Activated CD4-positive, alpha-beta T cell treated with anti-CD3 and anti-CD28 coated beads, Interleukin-2, amount 50 U/mL, for 24 hours (primary cell): Measurements from ENCODE around the gene MGST1.

Source experiments
- DNase-seq, 2 donors: peaks; one replicate each; pipeline ENCODE4 v3.0.0-alpha.2; 2020; ENCODE audit warnings: low read depth in 1 of 2, low spot score in 1 of 2

The MGST1 gene

DNA sequence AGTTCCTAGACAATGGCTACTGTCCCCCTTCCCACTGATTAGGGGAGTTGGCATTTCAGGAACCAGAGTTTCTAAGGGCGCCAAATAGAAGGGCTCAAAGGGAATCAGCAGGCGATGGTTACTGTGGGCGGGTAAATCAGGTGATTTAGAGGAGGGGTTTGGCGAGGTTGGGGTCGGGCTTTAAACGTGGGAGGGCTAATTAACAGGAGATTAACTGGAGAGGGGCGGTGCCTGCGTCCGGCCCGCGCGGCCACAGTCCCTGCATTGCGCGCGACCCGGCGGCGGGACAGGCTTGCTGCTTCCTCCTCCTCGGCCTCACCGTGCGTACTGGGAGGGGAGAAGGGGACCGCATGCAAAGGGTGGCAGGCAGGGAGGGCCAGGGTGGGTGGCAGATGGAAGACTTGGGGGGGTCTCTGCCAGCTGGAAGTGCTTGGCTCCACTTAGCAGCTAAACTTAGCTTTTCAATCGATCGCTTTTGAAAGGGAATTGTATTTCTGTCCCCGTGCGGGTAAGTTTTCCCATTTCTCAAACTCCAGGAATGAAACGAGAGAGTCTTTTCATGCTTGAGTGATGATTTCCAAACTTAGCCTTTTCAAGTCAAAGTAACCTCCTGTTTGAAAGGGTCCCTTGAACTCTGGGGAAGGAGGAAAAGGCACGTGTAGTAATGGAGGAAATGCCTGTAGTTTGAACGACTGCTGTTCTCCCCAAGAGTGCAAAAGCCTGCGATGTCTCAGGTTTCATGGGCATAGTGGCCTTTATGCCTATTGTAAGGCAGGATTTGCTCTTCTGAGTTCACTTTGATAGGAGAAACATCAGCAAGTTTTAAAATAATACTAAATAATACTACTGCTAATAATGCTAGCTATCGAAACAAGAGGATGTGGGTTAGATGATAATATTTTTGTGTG is at the start of gene MGST1:
Gene MGST1, plus strand, starts transcription at position 255 of the 908 bp plus-strand sequence. CDS start 6,608 bp downstream, outside the sequence.
- DNase-seq: no peak

DNA sequence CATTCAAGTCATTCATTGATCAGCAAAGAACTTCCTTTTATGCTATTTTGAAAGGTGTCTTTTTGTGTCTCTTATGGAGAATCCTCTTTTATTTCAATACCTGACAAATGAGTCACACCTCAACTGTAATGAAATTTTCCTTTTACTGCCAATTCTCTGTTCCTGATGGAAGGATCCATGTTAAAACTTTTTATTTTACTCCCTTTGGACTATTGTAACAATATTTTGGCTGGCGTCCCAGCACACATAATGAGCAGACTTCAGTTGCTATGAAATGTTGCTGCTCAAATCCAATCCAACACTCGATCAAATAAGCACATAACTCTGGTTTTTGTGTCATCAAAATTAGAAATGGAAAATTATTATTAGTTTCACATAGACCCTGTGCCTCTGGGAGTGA is 48.0 kb upstream of the MGST1 start:
- DNase-seq: no peak

GRCh38 chr12:16300122-16300521 is 47.3 kb upstream of the MGST1 start:
- no peak for DNase-seq

DNA sequence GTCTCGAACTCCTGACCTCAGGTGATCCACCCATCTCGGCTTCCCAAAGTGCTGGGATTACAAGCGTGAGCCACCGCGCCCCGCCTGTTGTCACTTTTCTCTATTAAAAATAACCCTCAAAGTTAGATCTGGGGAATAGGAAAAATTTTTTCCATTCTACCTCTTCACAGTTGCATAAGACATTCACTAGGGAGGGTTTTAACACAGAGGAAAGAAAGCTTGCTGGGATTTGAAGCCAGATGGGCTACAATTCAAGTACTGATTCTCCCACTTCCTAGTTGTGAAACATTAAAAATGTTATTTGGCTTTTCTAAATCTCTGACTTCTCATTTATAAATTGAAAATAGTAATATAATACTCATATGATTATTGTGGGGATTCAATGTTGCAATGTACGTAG is 46.7 kb upstream of the MGST1 start:
- no peak for DNase-seq

GRCh38 chr12:16303939-16304338 is 43.5 kb upstream of the MGST1 start:
- no peak for DNase-seq

GRCh38 chr12:16307856-16308475 is 39.5 kb upstream of the MGST1 start:
- DNase-seq: no peak

DNA sequence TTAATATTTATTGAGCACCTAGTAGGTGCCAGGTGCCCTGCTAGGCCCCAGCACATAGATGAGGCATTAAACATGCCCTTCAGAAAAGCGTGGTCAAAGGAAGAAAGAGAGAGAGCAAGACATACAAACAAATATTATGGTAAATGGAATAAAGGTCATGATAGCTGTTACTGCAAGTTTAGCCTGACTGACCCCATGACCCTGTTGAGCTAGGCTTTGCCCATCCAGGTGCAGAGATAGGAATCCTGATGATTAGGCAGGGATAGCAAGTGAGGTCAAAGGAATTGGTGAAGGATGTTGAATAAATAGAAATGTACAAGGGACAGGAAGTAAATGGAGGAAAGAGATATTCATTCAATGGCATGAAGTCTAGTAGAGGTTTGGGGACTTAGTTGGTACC is 36.5 kb upstream of the MGST1 start:
- no peak for DNase-seq

GRCh38 chr12:16323010-16323409 is 24.4 kb upstream of the MGST1 start:
- DNase-seq: no peak

GRCh38 chr12:16323638-16324037 is 23.8 kb upstream of the MGST1 start:
- no peak for DNase-seq

DNA sequence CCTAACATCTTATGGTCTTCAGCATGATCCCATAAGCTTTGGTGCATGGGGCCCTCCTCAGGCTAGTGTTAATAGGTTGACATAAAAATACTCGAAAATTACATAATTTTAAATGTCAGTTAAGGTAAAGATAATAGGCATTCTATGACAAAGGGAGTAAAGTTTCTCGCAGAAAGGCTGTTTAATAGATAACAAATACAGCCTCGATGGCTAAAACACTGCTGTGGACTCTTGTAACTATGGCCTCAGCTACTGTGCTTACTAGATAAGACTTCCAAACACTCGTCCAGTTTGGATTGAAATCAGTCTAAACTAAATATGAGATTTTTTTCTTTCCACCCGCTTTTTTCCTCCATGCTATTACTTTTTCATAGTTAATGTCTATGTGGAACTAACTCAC is 23.2 kb upstream of the MGST1 start:
- DNase-seq: no peak

- DNase-seq: no peak
These were observed 22.7 kb upstream of the MGST1 start for GRCh38 chr12:16324772-16325171.

DNA sequence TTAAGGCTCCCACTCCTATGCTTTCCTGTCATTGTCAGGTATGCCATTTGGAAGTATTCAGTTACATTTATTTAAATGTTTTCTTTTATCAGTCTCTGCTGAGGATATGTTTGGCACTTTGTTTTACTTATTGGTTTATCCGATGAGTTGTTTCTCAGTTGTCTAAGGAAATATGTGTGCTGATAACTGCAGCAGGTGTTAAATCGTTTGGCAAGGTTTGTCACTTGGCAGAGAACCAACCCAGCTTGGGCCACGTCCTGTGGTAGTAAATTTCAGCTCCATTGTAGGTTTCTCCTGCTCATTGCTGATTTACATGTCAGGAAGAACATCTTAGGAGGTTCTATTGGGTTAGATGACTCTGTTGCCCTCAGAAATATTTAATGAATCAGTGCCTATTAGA is 22.0 kb upstream of the MGST1 start:
- DNase-seq: no peak

GRCh38 chr12:16327963-16328362 is 19.5 kb upstream of the MGST1 start:
- no peak for DNase-seq

GRCh38 chr12:16329594-16329993 is 17.9 kb upstream of the MGST1 start:
- DNase-seq: no peak

DNA sequence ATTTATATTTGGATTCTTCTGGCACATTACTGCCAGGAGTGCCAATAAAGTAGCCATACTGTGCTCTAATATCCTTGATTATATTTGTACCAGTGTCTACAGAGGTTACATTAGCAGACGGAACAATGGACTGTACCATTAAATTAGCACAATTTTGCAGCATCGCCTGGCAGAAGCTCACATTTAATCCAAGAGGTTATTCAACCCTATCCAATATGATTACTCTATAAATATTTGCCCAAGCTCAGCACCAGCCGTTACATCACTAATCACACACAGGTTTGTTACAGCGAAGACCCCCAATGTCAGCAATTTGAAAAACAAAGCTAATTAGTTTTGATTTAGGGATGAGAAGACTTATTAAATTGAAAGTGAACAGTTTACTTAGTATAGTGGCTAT is 16.9 kb upstream of the MGST1 start:
- no peak for DNase-seq

DNA sequence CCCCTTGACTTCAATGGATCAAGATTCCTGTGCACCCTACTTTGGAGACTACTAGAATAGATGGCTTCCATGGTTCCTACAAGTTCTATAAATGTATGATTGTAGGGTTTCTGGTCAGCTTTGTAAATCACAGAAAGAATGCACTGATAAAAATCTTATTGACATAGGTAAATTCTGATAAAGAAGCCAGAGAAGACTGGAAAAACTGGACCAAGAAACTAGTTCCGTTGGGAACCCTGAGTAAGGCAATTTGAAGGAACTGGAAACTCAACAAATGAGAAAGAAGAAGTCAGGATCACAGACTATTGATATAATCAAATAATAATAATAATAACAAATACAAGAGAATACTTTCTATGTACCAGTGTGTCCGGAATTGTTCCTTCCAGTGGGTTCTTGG is 15.4 kb upstream of the MGST1 start:
- no peak for DNase-seq

- DNase-seq: no peak
These were observed 11.6 kb upstream of the MGST1 start for GRCh38 chr12:16335838-16336237.

DNA sequence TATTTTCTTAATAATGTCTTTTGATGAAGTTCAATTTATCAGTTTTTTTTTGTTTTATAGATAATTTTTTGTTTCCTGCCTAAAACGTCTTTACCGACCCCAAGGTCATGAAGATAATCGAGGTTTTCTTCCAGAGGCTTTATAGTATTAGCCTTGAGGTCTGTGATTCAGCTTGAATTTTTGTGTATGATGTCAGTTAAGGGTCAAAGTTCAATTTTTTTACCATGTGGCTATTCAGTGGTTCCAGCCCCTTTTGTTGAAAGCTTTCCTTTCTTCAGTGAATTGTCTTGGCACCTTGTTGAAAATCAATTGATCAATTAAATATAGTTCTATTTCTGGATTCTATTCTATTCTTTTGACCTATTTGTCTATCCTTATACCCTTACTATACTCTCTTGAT is 3.2 kb upstream of the MGST1 start:
- DNase-seq: no peak

DNA sequence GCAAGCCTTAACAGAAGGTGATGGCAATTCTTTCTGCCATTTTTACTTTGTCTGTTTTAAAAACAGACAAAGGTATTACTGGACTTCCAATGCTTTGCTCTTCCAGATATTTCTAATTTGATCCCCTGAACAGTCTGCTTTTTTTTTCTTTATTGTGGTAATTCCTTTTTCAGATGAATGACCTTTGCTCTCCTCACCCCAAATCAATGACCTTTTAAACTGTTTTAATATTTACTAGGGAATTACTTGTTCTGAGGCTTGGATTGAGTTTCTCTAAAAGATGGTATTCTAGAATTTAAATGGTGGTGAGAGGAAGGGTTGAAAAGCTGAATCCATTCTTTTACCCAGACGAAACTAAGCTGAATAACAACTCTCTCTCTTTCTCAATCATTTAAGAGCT is 2.3 kb upstream of the MGST1 start:
- no peak for DNase-seq

DNA sequence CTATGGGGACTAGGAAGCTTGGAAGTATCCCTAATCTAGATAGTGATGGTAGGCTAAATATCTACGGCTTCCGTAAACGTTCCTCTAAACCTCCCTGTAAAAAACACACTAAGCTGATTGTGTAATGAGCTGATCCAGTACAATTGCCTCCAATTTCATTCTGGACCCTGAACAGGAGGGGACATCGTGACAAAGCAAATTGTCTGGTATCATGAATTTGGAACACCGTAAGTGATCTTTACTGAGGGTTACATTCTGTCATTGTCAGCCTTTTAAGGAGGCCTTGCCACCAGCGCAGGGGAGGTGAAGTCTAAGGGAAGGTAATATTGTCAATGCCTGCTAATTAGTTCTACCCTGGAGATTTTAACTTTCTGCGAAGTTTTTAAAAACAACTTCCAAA is 487 bp upstream of the MGST1 start:
- no peak for DNase-seq

DNA sequence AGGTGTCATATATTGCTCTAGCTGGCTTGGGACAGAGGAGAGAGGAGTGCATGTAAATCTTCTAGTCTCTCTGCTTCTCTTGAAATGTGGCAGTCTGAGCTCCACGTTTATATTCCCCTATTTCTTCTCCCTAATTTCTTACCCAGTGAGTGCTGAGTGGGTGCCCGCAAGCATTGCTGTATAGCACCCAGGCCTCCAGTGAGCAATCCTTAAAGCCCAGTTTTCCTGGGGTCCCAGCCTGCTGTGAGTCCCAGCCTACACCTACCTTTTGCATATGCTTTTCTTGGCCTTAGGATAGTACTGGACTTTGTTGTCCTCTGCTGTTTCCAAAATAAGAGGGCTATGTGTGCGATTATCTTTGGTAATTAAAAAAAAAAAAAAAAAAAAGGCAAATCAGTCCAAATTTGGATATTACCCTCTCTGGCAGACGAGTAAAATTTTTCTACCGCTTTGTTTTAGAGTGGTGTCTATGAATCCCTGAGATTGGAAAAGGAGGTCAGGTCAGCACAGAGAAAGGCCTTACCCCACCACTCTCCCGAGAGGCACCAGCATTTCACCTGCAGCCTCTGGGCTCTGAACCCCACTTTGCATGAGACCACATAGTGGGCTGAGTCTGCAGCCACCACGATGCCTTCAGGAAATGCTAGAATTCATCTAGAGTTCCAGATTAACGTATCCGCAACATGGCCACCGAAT is 1.1 kb downstream of the MGST1 start:
- no peak for DNase-seq

DNA sequence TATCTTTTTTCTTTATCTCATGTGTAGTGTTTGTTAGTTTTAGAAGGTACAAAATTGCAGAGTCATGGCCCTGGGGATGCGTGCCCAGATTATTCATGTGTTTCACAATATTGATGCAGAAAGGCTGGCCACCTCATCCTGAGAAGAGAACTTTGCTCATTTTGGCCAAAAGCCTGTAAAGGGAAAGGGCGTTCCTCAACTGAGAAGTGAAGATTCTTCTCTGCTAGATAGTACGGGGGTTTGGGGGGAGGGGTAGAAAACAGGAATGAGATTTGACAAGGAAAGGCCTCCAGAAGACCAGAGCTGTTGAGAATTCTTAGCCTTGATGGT is 1.7 kb downstream of the MGST1 start:
- no peak for DNase-seq
